Testis (tissue), 3 donors: ENCODE measurements around the gene NAMPT. TPM values are rescaled to one million over a fixed set of nuclear protein-coding genes. Genes with fewer than 3 reads are reported as not detected.
"Not testable (repeated sequence)": the region's sequence is repeated elsewhere in the genome, so short reads cannot be mapped to it uniquely, and the experiment has no call there.

Experiments used
- DNase-seq: peaks from one replicate; pipeline ENCODE4 v3.0.0-alpha.2; 2019
- H3K27ac ChIP-seq, 2 donors: fragments of 200-600 bp; sonication (generic); one replicate each; pipeline ENCODE4 v1.5.1; 2019
- H3K27me3 ChIP-seq: fragments of 200-600 bp; sonication (generic); one replicate; pipeline ENCODE4 v1.5.1; 2019
- H3K36me3 ChIP-seq: fragments of 200-600 bp; sonication (generic); one replicate; pipeline ENCODE4 v1.5.1; 2017; ENCODE audit warnings: low read depth; ENCODE audit errors: missing control alignments
- H3K4me1 ChIP-seq: fragments of 200-600 bp; sonication (generic); one replicate; pipeline ENCODE4 v1.5.1; 2019
- H3K4me3 ChIP-seq, 2 donors: fragments of 200-600 bp; sonication (generic); one replicate each; pipeline ENCODE4 v1.5.1; 2017 to 2019
- H3K9me3 ChIP-seq: fragments of 200-600 bp; sonication (generic); one replicate; pipeline ENCODE4 v1.5.1; 2017
- POLR2A ChIP-seq: fragments of 450-650 bp; IDR thresholded peaks from one replicate; pipeline ENCODE4 v1.6.1; 2017; ENCODE audit warnings: antibody characterized with exemption, mild to moderate bottlenecking, moderate library complexity
- WGBS, 2 donors: methylation state at CpG; one replicate each; pipeline ENCODE4 v1.1.5; 2018; 5-methylcytosine and 5-hydroxymethylcytosine counted together
- intact Hi-C: fragments of 100-400 bp; cut with DNase I; formaldehyde crosslinking; loops from one replicate; pipeline ENCODE4 v1.15.1; 2023; ENCODE audit warnings: low total_unique reads
- polyA plus RNA-seq: library from polyadenylated mRNA; stranded (reverse); fragments of 350-450 nt; fragmentation: Illumina TruSeq; extraction: RNeasy Lipid Tissue Mini Kit (QIAGEN cat#74804); gene quantifications from one replicate; pipeline ENCODE4 v1.2.3, GENCODE V29; 2014; ENCODE audit warnings: low read depth, low replicate concordance; ENCODE audit not compliant: insufficient read depth
- total RNA-seq, 2 donors: library from RNA; depleted of rRNA; stranded (reverse); fragments of >200 nt; gene quantifications; one replicate each; pipeline ENCODE4 v1.2.3, GENCODE V29; 2016
- TF ChIP-seq, protein P1 (sequence below), 3 experiments: fragments of 450-650 bp in 2 of 3; fragments of 200-600 bp in 1 of 3; sonication (generic) in 1 of 3; IDR thresholded peaks; one replicate each; pipeline ENCODE4 v1.5.1; 2016 to 2019; ENCODE audit warnings: antibody characterized with exemption in 3 of 3, mild to moderate bottlenecking in 2 of 3, moderate library complexity in 1 of 3

Gene NAMPT
- total and polyA plus RNA-seq, 3 donors from 2014 or later, result 28.6 to 60.4 (median 45.0) TPM

DNA sequence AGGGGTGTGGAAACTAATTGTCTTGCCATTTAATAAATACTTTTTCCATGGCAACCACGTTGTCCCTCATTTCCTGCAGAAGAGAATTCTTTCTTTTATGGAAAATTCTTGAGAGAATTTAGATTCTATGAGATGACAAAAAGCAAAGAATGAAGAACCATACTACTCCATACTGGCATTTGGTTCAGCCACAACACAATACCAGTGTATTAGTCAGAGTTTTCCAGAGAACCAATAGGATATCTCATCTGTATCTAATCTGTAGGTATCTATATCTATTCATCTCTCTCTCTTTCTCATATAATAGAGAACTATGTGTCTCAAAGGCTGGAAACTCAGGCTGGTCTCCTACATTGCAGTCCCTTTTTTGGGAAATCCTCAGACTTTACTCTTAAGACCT, 44.6 kb upstream of the NAMPT start:
- no peak for DNase-seq
- Histone ChIP-seq H3K36me3 (no peaks in the 10 kb centered on the region), H3K4me1 (no peaks in the 10 kb centered on the region), H3K4me3 (no peak overlapping the region), H3K9me3 (no peaks in the 10 kb centered on the region), H3K27me3 (no peaks in the 10 kb centered on the region), H3K27ac (no peak overlapping the region)
- intact Hi-C loops, result no loop called here
- TF ChIP-seq, protein P1, sequence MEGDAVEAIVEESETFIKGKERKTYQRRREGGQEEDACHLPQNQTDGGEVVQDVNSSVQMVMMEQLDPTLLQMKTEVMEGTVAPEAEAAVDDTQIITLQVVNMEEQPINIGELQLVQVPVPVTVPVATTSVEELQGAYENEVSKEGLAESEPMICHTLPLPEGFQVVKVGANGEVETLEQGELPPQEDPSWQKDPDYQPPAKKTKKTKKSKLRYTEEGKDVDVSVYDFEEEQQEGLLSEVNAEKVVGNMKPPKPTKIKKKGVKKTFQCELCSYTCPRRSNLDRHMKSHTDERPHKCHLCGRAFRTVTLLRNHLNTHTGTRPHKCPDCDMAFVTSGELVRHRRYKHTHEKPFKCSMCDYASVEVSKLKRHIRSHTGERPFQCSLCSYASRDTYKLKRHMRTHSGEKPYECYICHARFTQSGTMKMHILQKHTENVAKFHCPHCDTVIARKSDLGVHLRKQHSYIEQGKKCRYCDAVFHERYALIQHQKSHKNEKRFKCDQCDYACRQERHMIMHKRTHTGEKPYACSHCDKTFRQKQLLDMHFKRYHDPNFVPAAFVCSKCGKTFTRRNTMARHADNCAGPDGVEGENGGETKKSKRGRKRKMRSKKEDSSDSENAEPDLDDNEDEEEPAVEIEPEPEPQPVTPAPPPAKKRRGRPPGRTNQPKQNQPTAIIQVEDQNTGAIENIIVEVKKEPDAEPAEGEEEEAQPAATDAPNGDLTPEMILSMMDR (IDR thresholded peaks at IDR 0.05), result no peak
- no peak for TF ChIP-seq POLR2A
- 0 to 24% methylated on average over 1 of the region's 1 CpG for WGBS, 2 donors

DNA sequence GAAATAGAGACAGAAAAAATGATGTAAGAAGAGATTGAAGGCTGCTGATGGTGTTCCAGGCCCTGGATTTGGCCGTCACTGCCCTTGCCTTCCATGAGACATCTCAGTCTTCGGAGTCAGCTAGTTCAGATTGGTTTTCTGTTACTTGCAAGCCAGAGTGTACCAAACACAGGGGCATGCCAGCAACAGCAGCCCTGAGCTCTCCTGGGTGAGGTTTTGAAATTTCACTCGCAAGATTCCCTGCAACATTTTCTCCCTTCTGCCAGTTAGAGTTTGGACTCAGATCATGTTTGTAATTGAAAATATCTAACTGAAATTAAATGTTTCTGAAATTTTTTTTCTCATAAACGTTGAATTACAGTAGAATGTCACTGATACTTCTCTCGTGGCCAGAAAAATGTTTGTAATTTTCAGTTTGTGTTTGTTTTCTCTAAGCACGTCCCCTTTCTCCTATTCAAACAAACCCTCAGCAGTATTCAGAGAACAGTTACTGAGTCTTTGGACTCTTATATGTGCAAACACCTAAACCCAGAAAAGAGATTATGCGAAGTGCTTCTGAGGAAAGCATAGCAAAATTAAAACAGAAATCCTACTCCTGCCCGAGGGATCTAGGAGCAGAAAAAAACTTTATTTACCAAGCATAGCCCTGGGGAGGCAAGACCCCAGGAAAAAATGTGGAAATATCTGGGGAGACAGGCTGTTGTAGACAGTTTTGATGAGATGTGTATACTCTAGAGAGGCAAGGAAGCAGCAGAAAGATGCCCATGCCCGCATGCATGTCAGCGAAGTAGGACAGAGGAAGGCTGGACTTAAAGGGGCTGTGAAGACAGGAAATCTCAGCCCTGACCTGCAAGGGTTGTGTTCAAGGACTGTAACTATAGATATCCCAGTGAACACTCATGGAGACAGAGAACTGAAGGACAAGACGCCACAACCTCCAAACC, 43.0 kb upstream of the NAMPT start:
- no peaks in the 10 kb centered on the region for H3K4me1 ChIP-seq
- 84 to 87% methylated on average over 11 of the region's 11 CpGs for WGBS, 2 donors
- TF ChIP-seq POLR2A, result no peak
- TF ChIP-seq, protein P1 (IDR thresholded peaks at IDR 0.05), result no peak
- no peak overlapping the region for H3K4me3 ChIP-seq
- H3K27me3 ChIP-seq, result no peaks in the 10 kb centered on the region
- intact Hi-C loops, result no loop called here
- H3K27ac ChIP-seq, result no peak overlapping the region
- no peak for DNase-seq
- no peaks in the 10 kb centered on the region for H3K36me3 ChIP-seq
- no peaks in the 10 kb centered on the region for H3K9me3 ChIP-seq

DNA sequence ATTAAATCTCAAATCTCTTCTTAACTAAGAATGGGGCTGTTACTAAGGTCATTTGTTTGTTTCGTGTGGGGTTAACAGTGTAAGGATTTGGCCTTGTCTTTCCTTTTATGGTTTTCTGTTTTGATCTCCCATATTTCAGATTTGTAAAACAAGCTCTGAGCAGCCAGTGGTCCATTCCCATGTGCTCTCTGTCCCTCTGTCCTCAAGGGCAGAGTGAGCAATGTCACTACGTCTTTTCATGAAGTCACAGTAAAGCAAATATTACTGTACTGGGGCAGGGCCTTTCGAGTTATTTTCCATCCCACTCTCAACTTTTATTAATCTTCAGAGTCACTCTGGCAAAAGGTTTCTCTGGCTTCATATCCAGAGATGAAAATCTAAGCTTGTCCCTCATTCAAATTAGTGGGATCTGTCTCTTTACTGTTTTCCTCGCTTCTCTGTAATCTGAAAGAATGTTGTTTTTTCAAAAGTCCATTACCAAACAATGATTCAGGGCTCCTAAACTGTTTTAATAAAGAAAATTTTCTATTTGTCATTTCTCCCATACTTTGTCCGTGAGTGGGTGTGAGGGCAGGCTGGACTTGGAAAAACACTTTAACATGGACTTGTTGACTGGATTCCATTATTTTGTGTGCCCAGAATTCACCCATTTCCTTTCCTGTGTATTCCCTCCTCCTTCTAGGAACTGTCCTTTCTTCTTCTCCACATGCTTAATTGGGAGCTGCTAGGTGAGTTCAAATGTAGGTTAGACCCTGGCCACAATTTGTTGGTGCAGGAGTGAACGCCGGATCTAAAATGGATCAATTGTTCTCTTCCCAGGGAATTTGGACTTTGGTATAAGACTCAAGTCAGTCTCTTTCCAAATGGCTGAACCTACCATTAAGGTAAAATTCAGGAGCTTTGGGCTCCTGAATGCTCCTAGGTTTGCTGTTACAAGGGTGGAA, 42.1 kb upstream of the NAMPT start:
- TF ChIP-seq, protein P1 (IDR thresholded peaks at IDR 0.05), result no peak
- TF ChIP-seq POLR2A, result no peak
- Histone ChIP-seq H3K9me3 (no peaks in the 10 kb centered on the region), H3K27ac (no peak overlapping the region), H3K27me3 (no peaks in the 10 kb centered on the region), H3K4me1 (no peaks in the 10 kb centered on the region), H3K4me3 (no peak overlapping the region), H3K36me3 (no peaks in the 10 kb centered on the region)
- DNase-seq, result no peak
- 83 to 89% methylated on average over 7 of the region's 7 CpGs for WGBS, 2 donors
- intact Hi-C loops, result no loop called here

DNA sequence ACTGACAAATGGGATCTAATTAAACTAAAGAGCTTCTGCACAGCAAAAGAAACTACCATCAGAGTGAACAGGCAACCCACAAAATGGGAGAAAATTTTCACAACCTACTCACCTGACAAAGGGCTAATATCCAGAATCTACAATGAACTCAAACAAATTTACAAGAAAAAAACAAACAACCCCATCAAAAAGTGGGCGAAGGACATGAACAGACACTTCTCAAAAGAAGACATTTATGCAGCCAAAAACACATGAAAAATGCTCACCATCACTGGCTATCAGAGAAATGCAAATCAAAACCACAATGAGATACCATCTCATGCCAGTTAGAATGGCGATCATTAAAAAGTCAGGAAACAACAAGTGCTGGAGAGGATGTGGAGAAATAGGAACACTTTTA, 39.7 kb upstream of the NAMPT start:
- H3K27me3 ChIP-seq, H3K36me3 ChIP-seq, H3K9me3 ChIP-seq, H3K27ac ChIP-seq, H3K4me1 ChIP-seq, intact Hi-C loops, DNase-seq, H3K4me3 ChIP-seq: not testable (repeated sequence)
- 97 to 100% methylated on average over 2 of the region's 2 CpGs for WGBS, 2 donors

DNA sequence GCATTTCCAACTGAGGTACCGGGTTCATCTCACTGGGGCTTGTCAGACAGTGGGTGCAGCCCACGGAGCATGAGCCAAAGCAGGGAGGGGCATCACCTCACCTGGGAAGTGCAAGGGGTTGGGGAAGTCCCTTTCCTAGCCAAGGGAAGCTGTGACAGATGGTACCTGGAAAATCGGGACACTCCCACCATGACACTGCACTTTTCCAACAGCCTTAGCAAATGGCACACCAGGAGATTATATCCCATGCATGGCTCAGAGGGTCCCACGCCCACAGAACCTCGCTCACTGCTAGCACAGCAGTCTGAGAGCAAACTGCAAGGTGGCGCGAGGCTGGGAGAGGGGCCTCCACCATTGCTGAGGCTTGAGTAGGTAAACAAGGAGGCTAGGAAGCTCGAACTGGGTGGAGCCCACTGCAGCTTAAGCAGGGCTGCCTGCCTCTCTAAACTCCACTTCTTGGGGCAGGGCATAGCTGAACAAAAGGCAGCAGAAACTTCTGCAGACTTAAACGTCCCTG, 35.5 kb upstream of the NAMPT start:
- H3K27me3 ChIP-seq, H3K9me3 ChIP-seq, intact Hi-C loops, H3K27ac ChIP-seq, H3K4me3 ChIP-seq, H3K4me1 ChIP-seq, H3K36me3 ChIP-seq, DNase-seq: not testable (repeated sequence)
- WGBS, 2 donors, result 78 to 87% methylated on average over 5 to 9 of the region's 9 CpGs
